HepG2 (cell line): ENCODE measurements around the gene ACO1. TPM values are rescaled to one million over a fixed set of nuclear protein-coding genes. Genes with fewer than 3 reads are reported as not detected.

Experiments
- ATAC-seq: fragments of 200-7000 bp; cut with Tn5 transposase; 3 replicates; pipeline ENCODE4 v1.9.1; 2020; ENCODE audit warnings: mild to moderate bottlenecking, moderate library complexity
- BruUV-seq: library from RNA; stranded (reverse); fragments of 400-500 nt; replicated peaks from 2 replicates; lab custom pipeline; 2021; lab: Mats Ljungman, UMichigan
- CTCF ChIA-PET: fragments of 300-600 bp; formaldehyde crosslinking; extraction: SDS; loops from one replicate; lab custom pipeline; 2021; ENCODE audit warnings: low total read pairs, inconsistent platforms, low intra/inter-chr PET ratio; lab: Yijun Ruan, JAX
- POLR2A ChIA-PET: fragments of 350-600 bp; sonication (Branson Sonifier 250); formaldehyde crosslinking; loops from one replicate; lab custom pipeline; 2020; ENCODE audit warnings: antibody characterized with exemption, inconsistent platforms; lab: Yijun Ruan, JAX
- DNase-seq: peaks from one replicate; pipeline ENCODE4 v3.0.0-alpha.2; 2015; ENCODE audit warnings: low spot score
- FAIRE-seq: peaks from 3 replicates; lab custom pipeline; 2011; peaks lifted over from hg19 to GRCh38; lab: Jason Lieb, UNC
- H2AFZ ChIP-seq: one replicate; pipeline ENCODE4 v1.6.1; 2011; ENCODE audit warnings: low read length, inconsistent platforms
- H3K27ac ChIP-seq: fragments of 300-600 bp; 3 replicates; pipeline ENCODE4 v1.8.0; 2011; ENCODE audit warnings: mixed run types, mild to moderate bottlenecking, mixed read lengths, low read length, inconsistent platforms; ENCODE audit not compliant: insufficient read depth; ENCODE audit errors: extremely low read length
- H3K27me3 ChIP-seq, 2 experiments: fragments of 200-600 bp in 1 of 2; 2 replicates in 1 of 2; 3 replicates in 1 of 2; pipeline versions ENCODE4 v1.6.0 to v1.8.0; 2011; ENCODE audit warnings: low read length in 2 of 2, mild to moderate bottlenecking in 2 of 2, moderate library complexity in 2 of 2, inconsistent platforms in 1 of 2; ENCODE audit not compliant: insufficient read depth in 2 of 2, control insufficient read depth in 1 of 2
- H3K36me3 ChIP-seq, 2 experiments: fragments of 200-600 bp in 1 of 2; replicated peaks in 1 of 2; 2 replicates in 1 of 2; 3 replicates in 1 of 2; pipeline versions ENCODE4 v1.5.1 to v1.8.0; 2011; ENCODE audit warnings: low read length in 2 of 2, inconsistent platforms in 1 of 2; ENCODE audit not compliant: insufficient read depth in 2 of 2, control insufficient read depth in 1 of 2
- H3K4me1 ChIP-seq: 2 replicates; pipeline ENCODE4 v1.5.1; 2012; ENCODE audit warnings: low read length, inconsistent platforms; ENCODE audit not compliant: insufficient read depth
- H3K4me2 ChIP-seq: 2 replicates; pipeline ENCODE4 v1.6.0; 2011; ENCODE audit warnings: low read depth, low read length, inconsistent platforms
- H3K4me3 ChIP-seq, 3 experiments: fragments of 200-600 bp in 1 of 3; sonication (generic), shearing (Covaris generic) in 1 of 3; replicated peaks in 1 of 3; 2 replicates each; pipeline ENCODE4 v1.5.1; 2011 to 2016; ENCODE audit warnings: low read length in 3 of 3, inconsistent platforms in 2 of 3, low read depth in 2 of 3, mild to moderate bottlenecking in 2 of 3, control low read depth in 1 of 3, mixed read lengths in 1 of 3; ENCODE audit not compliant: insufficient read depth in 1 of 3
- H3K79me2 ChIP-seq: one replicate; pipeline ENCODE4 v1.6.1; 2011; ENCODE audit warnings: low read length, inconsistent platforms; ENCODE audit not compliant: insufficient read depth
- H3K9ac ChIP-seq: 2 replicates; pipeline ENCODE4 v1.6.0; 2011; ENCODE audit warnings: mild to moderate bottlenecking, low read depth, low read length, inconsistent platforms; ENCODE audit not compliant: insufficient read depth
- H3K9me3 ChIP-seq: 2 replicates; pipeline ENCODE4 v1.5.1; 2012; ENCODE audit warnings: mild to moderate bottlenecking, low read length
- H4K20me1 ChIP-seq: 2 replicates; pipeline ENCODE4 v1.6.0; 2011; ENCODE audit warnings: inconsistent platforms, mild to moderate bottlenecking, low read length, moderate library complexity; ENCODE audit not compliant: insufficient read depth
- AKAP8 ChIP-seq: sonication (generic); formaldehyde crosslinking; IDR thresholded peaks from 2 replicates; pipeline ENCODE4 v1.5.1; 2020; ENCODE audit warnings: mild to moderate bottlenecking, missing genetic modification reagents
- ESRRA ChIP-seq: sonication (generic); formaldehyde crosslinking; IDR thresholded peaks from 2 replicates; pipeline ENCODE4 v1.5.1; 2020; ENCODE audit warnings: mild to moderate bottlenecking, low read depth, missing genetic modification reagents
- HES4 ChIP-seq: sonication (generic); formaldehyde crosslinking; IDR thresholded peaks from 2 replicates; pipeline ENCODE4 v1.9.0; 2021; ENCODE audit warnings: mild to moderate bottlenecking, missing genetic modification reagents, borderline replicate concordance
- HNRNPK ChIP-seq: fragments of 200-400 bp; formaldehyde crosslinking; IDR thresholded peaks from 2 replicates; pipeline ENCODE4 v1.6.1; 2018; ENCODE audit warnings: low read length, low read depth, moderate library complexity, mild to moderate bottlenecking; ENCODE audit not compliant: poor library complexity, severe bottlenecking
- RBAK ChIP-seq: sonication (generic); formaldehyde crosslinking; IDR thresholded peaks from 2 replicates; pipeline ENCODE4 v1.5.1; 2020; ENCODE audit warnings: mild to moderate bottlenecking, missing genetic modification reagents
- RFXANK ChIP-seq: IDR thresholded peaks from 2 replicates; pipeline ENCODE4 v1.6.1; 2016
- THAP11 ChIP-seq: IDR thresholded peaks from 2 replicates; pipeline ENCODE4 v1.6.1; 2016; ENCODE audit warnings: missing biosample characterization, missing genetic modification reagents
- ZKSCAN1 ChIP-seq: fragments of 150-350 bp; IDR thresholded peaks from 2 replicates; pipeline ENCODE4 v1.6.1; 2014; ENCODE audit warnings: low read length
- ZNF232 ChIP-seq: sonication (generic); formaldehyde crosslinking; IDR thresholded peaks from 2 replicates; pipeline ENCODE4 v1.4.0; 2020; ENCODE audit warnings: missing genetic modification reagents, borderline replicate concordance
- ZNF24 ChIP-seq: fragments of 450-650 bp; IDR thresholded peaks from 2 replicates; pipeline ENCODE4 v1.6.1; 2017; ENCODE audit warnings: antibody characterized with exemption, mild to moderate bottlenecking
- ZNF589 ChIP-seq: sonication (generic); formaldehyde crosslinking; conservative IDR thresholded peaks from 2 replicates; pipeline ENCODE4 v1.8.0; 2022; ENCODE audit warnings: mild to moderate bottlenecking, moderate library complexity, missing genetic modification reagents
- WGBS: methylation state at CpG from one replicate; pipeline ENCODE4 v1.1.6; 2017; ENCODE audit warnings: low lambda C conversion rate; 5-methylcytosine and 5-hydroxymethylcytosine counted together
- in situ Hi-C: cut with HindIII; loops from 2 replicates; pipeline ENCODE4 v1.10.0; 2017; ENCODE audit warnings: low pct_unique_long_range_greater_than_20kb; ENCODE audit not compliant: extremely low pct_ligation_motif_present
- intact Hi-C: fragments of 100-400 bp; cut with micrococcal nuclease; formaldehyde crosslinking; loops from one replicate; pipeline ENCODE4 v1.10.0; 2022; ENCODE audit not compliant: unreplicated experiment
- polyA plus RNA-seq, 8 experiments: library from polyadenylated mRNA; depleted of rRNA in 3 of 8; stranded (reverse) in 7 of 8; unstranded in 1 of 8; fragments of >200 nt; fragmentation: Illumina TruSeq in 4 of 8; extraction: Trizol in 4 of 8; gene quantifications; 2 replicates each; pipeline versions ENCODE4 v1.2.1 to v1.2.3, GENCODE V29; 2011 to 2016; ENCODE audit warnings: low read depth in 4 of 8, missing spikeins in 1 of 8, mixed read lengths in 1 of 8; ENCODE audit not compliant: insufficient read depth in 1 of 8
- total RNA-seq, 5 experiments: library from RNA; depleted of rRNA; stranded (reverse); fragments of >200 nt; fragmentation: Illumina TruSeq; extraction: Trizol; gene quantifications; 2 replicates each; pipeline ENCODE4 v1.2.3, GENCODE V29; 2016; ENCODE audit warnings: low read depth in 1 of 5
- TF ChIP-seq, protein P1 (sequence below): sonication (generic); formaldehyde crosslinking; IDR thresholded peaks from 2 replicates; pipeline ENCODE4 v1.8.1; 2023; ENCODE audit warnings: missing genetic modification reagents, inconsistent platforms, borderline replicate concordance
- TF ChIP-seq, protein P2 (sequence below), 2 experiments: sonication (generic) in 1 of 2; formaldehyde crosslinking in 1 of 2; IDR thresholded peaks; 2 replicates each; pipeline versions ENCODE4 v1.5.1 to v1.6.1; 2011 to 2020; ENCODE audit warnings: borderline replicate concordance in 1 of 2, low read depth in 1 of 2, low read length in 1 of 2, mild to moderate bottlenecking in 1 of 2, missing genetic modification reagents in 1 of 2, moderate library complexity in 1 of 2

Gene ACO1
- total and polyA plus RNA-seq, 2 of the 13 experiments (the other 11 are each of a cell fraction or from before 2014, with no cell fraction given), result 20.1 to 48.2 TPM

DNA sequence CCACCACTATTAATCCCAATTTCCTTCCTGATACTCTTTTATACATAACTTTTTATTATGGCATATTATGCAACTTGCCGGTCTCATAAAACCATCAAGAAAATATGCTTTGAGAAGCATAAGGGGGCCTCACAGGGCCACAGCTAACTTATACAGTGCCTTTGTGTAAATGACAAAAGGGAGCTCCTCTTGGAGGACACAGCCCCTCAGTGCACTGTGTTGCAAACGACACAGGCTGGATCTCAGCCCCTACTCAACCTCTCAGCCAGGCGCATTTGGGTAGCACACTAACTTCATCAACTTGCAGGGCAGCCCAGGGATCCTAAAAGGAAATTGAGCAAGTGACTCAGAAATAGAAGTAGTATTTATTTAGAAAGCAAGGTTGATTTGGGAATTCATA, 106.2 kb downstream of the ACO1 start:
- Histone ChIP-seq H3K9ac (no peak overlapping the region), H3K4me1 (peaks cover 17% of the 10 kb centered on the region), H3K36me3 (peaks cover 3 to 22% of the 10 kb centered on the region in 2 experiments; a peak in 3 of 5 replicates), H3K27me3 (no peaks in the 10 kb centered on the region), H2AFZ (no peak overlapping the region), H3K79me2 (no peaks in the 10 kb centered on the region), H4K20me1 (no peaks in the 10 kb centered on the region), H3K4me2 (no peak overlapping the region), H3K4me3 (no peak overlapping the region), H3K9me3 (no peaks in the 10 kb centered on the region), H3K27ac (no peak overlapping the region)
- TF ChIP-seq ZKSCAN1 (no peak), HNRNPK (no peak), AKAP8 (CRISPR knock-in tag) (no peak), ESRRA (CRISPR knock-in tag) (no peak), THAP11 (CRISPR knock-in tag) (no peak), HES4 (CRISPR knock-in tag) (no peak), RFXANK (no peak), ZNF589 (CRISPR knock-in tag) (no peak), ZNF232 (CRISPR knock-in tag) (no peak), ZNF24 (no peak), RBAK (CRISPR knock-in tag) (no peak)
- TF ChIP-seq, protein P1, sequence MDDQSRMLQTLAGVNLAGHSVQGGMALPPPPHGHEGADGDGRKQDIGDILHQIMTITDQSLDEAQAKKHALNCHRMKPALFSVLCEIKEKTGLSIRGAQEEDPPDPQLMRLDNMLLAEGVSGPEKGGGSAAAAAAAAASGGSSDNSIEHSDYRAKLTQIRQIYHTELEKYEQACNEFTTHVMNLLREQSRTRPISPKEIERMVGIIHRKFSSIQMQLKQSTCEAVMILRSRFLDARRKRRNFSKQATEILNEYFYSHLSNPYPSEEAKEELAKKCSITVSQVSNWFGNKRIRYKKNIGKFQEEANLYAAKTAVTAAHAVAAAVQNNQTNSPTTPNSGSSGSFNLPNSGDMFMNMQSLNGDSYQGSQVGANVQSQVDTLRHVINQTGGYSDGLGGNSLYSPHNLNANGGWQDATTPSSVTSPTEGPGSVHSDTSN (CRISPR knock-in tag), result no peak
- TF ChIP-seq, protein P2, sequence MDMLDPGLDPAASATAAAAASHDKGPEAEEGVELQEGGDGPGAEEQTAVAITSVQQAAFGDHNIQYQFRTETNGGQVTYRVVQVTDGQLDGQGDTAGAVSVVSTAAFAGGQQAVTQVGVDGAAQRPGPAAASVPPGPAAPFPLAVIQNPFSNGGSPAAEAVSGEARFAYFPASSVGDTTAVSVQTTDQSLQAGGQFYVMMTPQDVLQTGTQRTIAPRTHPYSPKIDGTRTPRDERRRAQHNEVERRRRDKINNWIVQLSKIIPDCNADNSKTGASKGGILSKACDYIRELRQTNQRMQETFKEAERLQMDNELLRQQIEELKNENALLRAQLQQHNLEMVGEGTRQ (IDR thresholded peaks at IDR 0.05; ENCODE audit: low read depth, low read length), result no peak
- TF ChIP-seq, protein P2 (CRISPR knock-in tag; IDR thresholded peaks at IDR 0.05; ENCODE audit: borderline replicate concordance), result no peak
- no peak for DNase-seq
- POLR2A ChIA-PET, result no interaction called here
- BruUV-seq, result no TSS peak
- WGBS, result 93% methylated on average over 3 of the region's 3 CpGs
- no peak for FAIRE-seq
- CTCF ChIA-PET, result no interaction called here
- in situ Hi-C loops (no loop called here), intact Hi-C loops (no loop called here)
- no peak for ATAC-seq
